ENCODE data around the gene GATB.

DNA sequence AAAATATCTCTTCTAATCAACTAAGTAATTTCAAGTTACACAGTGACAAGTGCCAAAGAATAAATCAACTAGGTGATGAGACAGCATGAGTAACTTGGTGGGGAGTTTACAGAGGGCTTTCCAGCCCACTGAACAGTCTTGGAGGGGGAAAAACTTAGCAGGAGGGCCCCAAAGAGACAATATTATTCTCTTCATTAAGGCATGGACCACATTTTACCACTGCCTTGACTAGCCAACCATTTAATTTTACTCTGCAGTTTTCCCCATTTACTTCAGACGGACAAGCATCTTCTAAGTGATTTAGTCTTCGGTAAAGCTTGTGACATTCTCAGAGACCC, 25.3 kb upstream of the GATB start:
- TF ChIP-seq, protein P1, sequence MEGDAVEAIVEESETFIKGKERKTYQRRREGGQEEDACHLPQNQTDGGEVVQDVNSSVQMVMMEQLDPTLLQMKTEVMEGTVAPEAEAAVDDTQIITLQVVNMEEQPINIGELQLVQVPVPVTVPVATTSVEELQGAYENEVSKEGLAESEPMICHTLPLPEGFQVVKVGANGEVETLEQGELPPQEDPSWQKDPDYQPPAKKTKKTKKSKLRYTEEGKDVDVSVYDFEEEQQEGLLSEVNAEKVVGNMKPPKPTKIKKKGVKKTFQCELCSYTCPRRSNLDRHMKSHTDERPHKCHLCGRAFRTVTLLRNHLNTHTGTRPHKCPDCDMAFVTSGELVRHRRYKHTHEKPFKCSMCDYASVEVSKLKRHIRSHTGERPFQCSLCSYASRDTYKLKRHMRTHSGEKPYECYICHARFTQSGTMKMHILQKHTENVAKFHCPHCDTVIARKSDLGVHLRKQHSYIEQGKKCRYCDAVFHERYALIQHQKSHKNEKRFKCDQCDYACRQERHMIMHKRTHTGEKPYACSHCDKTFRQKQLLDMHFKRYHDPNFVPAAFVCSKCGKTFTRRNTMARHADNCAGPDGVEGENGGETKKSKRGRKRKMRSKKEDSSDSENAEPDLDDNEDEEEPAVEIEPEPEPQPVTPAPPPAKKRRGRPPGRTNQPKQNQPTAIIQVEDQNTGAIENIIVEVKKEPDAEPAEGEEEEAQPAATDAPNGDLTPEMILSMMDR (IDR thresholded peaks at IDR 0.05 in 8 of 11, conservative IDR thresholded peaks at IDR 0.05 in 3 of 11), result no peak
- no peak for TF ChIP-seq POLR2A (IDR thresholded peaks at IDR 0.05)
